HCT116 (cell line): ENCODE results near the gene SEMA6A. TPM values are rescaled to one million over a fixed set of nuclear protein-coding genes. Genes with fewer than 3 reads are reported as not detected.

Source experiments
- ATAC-seq: fragments of 200-7000 bp; cut with Tn5 transposase; 2 replicates; pipeline ENCODE4 v1.9.1; 2020; ENCODE audit warnings: mild to moderate bottlenecking, moderate library complexity
- BruUV-seq: library from RNA; stranded (reverse); fragments of 400-500 nt; replicated peaks from 2 replicates; lab custom pipeline; 2021; lab: Mats Ljungman, UMichigan
- CTCF ChIA-PET: fragments of 300-600 bp; sonication (Branson Sonifier 250); formaldehyde crosslinking; loops from one replicate; lab custom pipeline; 2021; ENCODE audit warnings: antibody characterized with exemption; lab: Charles Lee
- POLR2A ChIA-PET: fragments of 300-600, 350-600 bp; sonication (Branson Sonifier 250); formaldehyde crosslinking; loops from one replicate; lab custom pipeline; 2021; ENCODE audit warnings: antibody characterized with exemption; lab: Charles Lee
- RAD21 ChIA-PET, 2 experiments: fragments of 300-600 bp; sonication (Branson Sonifier 250); formaldehyde crosslinking; loops; one replicate each; lab custom pipeline; 2023; ENCODE audit warnings: low total read pairs in 2 of 2; ENCODE audit not compliant: uncharacterized antibody in 2 of 2, unreplicated experiment in 2 of 2, low non-redundant PET in 1 of 2; lab: Charles Lee
- DNase-seq: peaks from one replicate; pipeline ENCODE4 v3.0.0-alpha.2; 2010; ENCODE audit warnings: low read depth, low spot score
- H2AFZ ChIP-seq: fragments of 200-600 bp; shearing (Covaris generic), sonication (generic); 2 replicates; pipeline ENCODE4 v1.6.1; 2017; ENCODE audit warnings: low read depth, mixed run types, mixed read lengths, antibody characterized with exemption, low read length; ENCODE audit not compliant: poor library complexity, severe bottlenecking
- H3K27ac ChIP-seq: 2 replicates; pipeline ENCODE4 v1.5.1; 2012; ENCODE audit warnings: low read depth, low read length
- H3K27me3 ChIP-seq: fragments of 200-600 bp; sonication (generic); 2 replicates; pipeline ENCODE4 v1.6.1; 2016; ENCODE audit warnings: mixed run types, low read length, mixed read lengths; ENCODE audit not compliant: insufficient read depth
- H3K36me3 ChIP-seq, 2 experiments: fragments of 200-500 bp in 1 of 2; fragments of 200-600 bp in 1 of 2; sonication (Bioruptor generic) in 1 of 2; sonication (generic) in 1 of 2; 2 replicates each; pipeline versions ENCODE4 v1.5.1 to v1.6.1; 2014 to 2016; ENCODE audit warnings: low read length in 2 of 2, inconsistent platforms in 1 of 2, mixed read lengths in 1 of 2, mixed run types in 1 of 2; ENCODE audit not compliant: insufficient read depth in 2 of 2, control insufficient read depth in 1 of 2
- H3K4me1 ChIP-seq, 2 experiments: fragments of 200-600 bp in 1 of 2; sonication (generic) in 1 of 2; 2 replicates each; pipeline versions ENCODE4 v1.5.1 to v1.6.1; 2012 to 2017; ENCODE audit warnings: low read length in 2 of 2, inconsistent platforms in 1 of 2, mild to moderate bottlenecking in 1 of 2, mixed read lengths in 1 of 2, mixed run types in 1 of 2, moderate library complexity in 1 of 2; ENCODE audit not compliant: insufficient read depth in 2 of 2, control insufficient read depth in 1 of 2
- H3K4me2 ChIP-seq: fragments of 200-600 bp; sonication (generic); 2 replicates; pipeline ENCODE4 v1.6.1; 2017; ENCODE audit warnings: mixed run types, low read length, mixed read lengths
- H3K4me3 ChIP-seq, 2 experiments: fragments of 200-600 bp in 1 of 2; sonication (generic) in 1 of 2; replicated peaks in 1 of 2; 2 replicates each; pipeline ENCODE4 v1.5.1; 2011 to 2016; ENCODE audit warnings: low read length in 2 of 2, control low read depth in 1 of 2, low read depth in 1 of 2, mild to moderate bottlenecking in 1 of 2, mixed read lengths in 1 of 2, mixed run types in 1 of 2
- H3K79me2 ChIP-seq: fragments of 200-600 bp; sonication (generic); 2 replicates; pipeline ENCODE4 v1.6.1; 2017; ENCODE audit warnings: mild to moderate bottlenecking, mixed run types, low read length, moderate library complexity, mixed read lengths; ENCODE audit not compliant: insufficient read depth
- H3K9ac ChIP-seq: fragments of 200-600 bp; sonication (generic); 2 replicates; pipeline ENCODE4 v1.6.1; 2016; ENCODE audit warnings: low read length, mixed read lengths
- H3K9me2 ChIP-seq: fragments of 200-600 bp; sonication (generic), shearing (Covaris generic); 2 replicates; pipeline ENCODE4 v1.6.1; 2017; ENCODE audit warnings: mixed run types, mild to moderate bottlenecking, moderate library complexity; ENCODE audit not compliant: insufficient read depth
- H3K9me3 ChIP-seq, 2 experiments: fragments of 200-500 bp in 1 of 2; fragments of 200-600 bp in 1 of 2; sonication (Bioruptor generic) in 1 of 2; sonication (generic) in 1 of 2; 2 replicates each; pipeline ENCODE4 v1.6.1; 2014 to 2017; ENCODE audit warnings: low read length in 2 of 2, mixed read lengths in 2 of 2, inconsistent platforms in 1 of 2, low read depth in 1 of 2, mild to moderate bottlenecking in 1 of 2, mixed run types in 1 of 2, moderate library complexity in 1 of 2; ENCODE audit not compliant: control insufficient read depth in 1 of 2, insufficient read depth in 1 of 2
- H4K20me1 ChIP-seq: fragments of 200-600 bp; sonication (generic), shearing (Covaris generic); 2 replicates; pipeline ENCODE4 v1.6.1; 2017; ENCODE audit warnings: mixed run types, mild to moderate bottlenecking, moderate library complexity; ENCODE audit not compliant: insufficient read depth
- ATF3 ChIP-seq: IDR thresholded peaks from 2 replicates; pipeline ENCODE4 v1.6.1; 2012
- CBX3 ChIP-seq: IDR thresholded peaks from 2 replicates; pipeline ENCODE4 v1.6.1; 2012; ENCODE audit warnings: low read depth
- CEBPB ChIP-seq: IDR thresholded peaks from 2 replicates; pipeline ENCODE4 v1.6.1; 2012; ENCODE audit warnings: low read depth
- CTCF ChIP-seq, 3 experiments: fragments of 200-600 bp in 1 of 3; sonication (generic) in 1 of 3; IDR thresholded peaks in 2 of 3; conservative IDR thresholded peaks in 1 of 3; 2 replicates each; pipeline ENCODE4 v1.5.1; 2012 to 2017; ENCODE audit warnings: low read depth in 2 of 3, low read length in 2 of 3, antibody characterized with exemption in 1 of 3, borderline replicate concordance in 1 of 3, control low read depth in 1 of 3, mild to moderate bottlenecking in 1 of 3, mixed read lengths in 1 of 3, mixed run types in 1 of 3, moderate library complexity in 1 of 3; ENCODE audit not compliant: insufficient read depth in 1 of 3
- EGR1 ChIP-seq: IDR thresholded peaks from 2 replicates; pipeline ENCODE4 v1.6.1; 2012; ENCODE audit warnings: low read depth
- ELF1 ChIP-seq: IDR thresholded peaks from 2 replicates; pipeline ENCODE4 v1.6.1; 2012; ENCODE audit warnings: low read depth, borderline replicate concordance
- EZH2 ChIP-seq: fragments of 200-600 bp; sonication (generic); IDR thresholded peaks from 2 replicates; pipeline ENCODE4 v1.6.1; 2017; ENCODE audit warnings: antibody characterized with exemption, mixed run types
- EZH2phosphoT487 ChIP-seq: fragments of 200-600 bp; IDR thresholded peaks from 2 replicates; pipeline ENCODE4 v1.6.1; 2018; ENCODE audit warnings: antibody characterized with exemption, borderline replicate concordance
- FOSL1 ChIP-seq: IDR thresholded peaks from 2 replicates; pipeline ENCODE4 v1.6.1; 2012; ENCODE audit warnings: low read depth
- JUND ChIP-seq: IDR thresholded peaks from 2 replicates; pipeline ENCODE4 v1.6.1; 2012
- MAX ChIP-seq: IDR thresholded peaks from 2 replicates; pipeline ENCODE4 v1.6.1; 2012
- POLR2A ChIP-seq: IDR thresholded peaks from 2 replicates; pipeline ENCODE4 v1.7.0; 2011; ENCODE audit warnings: borderline replicate concordance; ENCODE audit not compliant: insufficient read depth, insufficient read length; ENCODE audit errors: extremely low read depth
- POLR2AphosphoS5 ChIP-seq: IDR thresholded peaks from 2 replicates; pipeline ENCODE4 v1.6.1; 2011; ENCODE audit warnings: mild to moderate bottlenecking, low read depth, low read length, moderate library complexity
- RAD21 ChIP-seq: IDR thresholded peaks from 2 replicates; pipeline ENCODE4 v1.6.1; 2012; ENCODE audit warnings: low read depth, mild to moderate bottlenecking
- SIN3A ChIP-seq: IDR thresholded peaks from 2 replicates; pipeline ENCODE4 v1.6.1; 2012; ENCODE audit warnings: low read depth
- SP1 ChIP-seq: IDR thresholded peaks from 2 replicates; pipeline ENCODE4 v1.6.1; 2012; ENCODE audit warnings: low read depth
- SRF ChIP-seq: IDR thresholded peaks from 2 replicates; pipeline ENCODE4 v1.6.1; 2012; ENCODE audit warnings: low read depth
- YY1 ChIP-seq: IDR thresholded peaks from 2 replicates; pipeline ENCODE4 v1.6.1; 2011; ENCODE audit warnings: low read length, low read depth, moderate library complexity, mild to moderate bottlenecking; ENCODE audit not compliant: insufficient replicate concordance; ENCODE audit errors: extremely low read depth
- ZBTB33 ChIP-seq: IDR thresholded peaks from 2 replicates; pipeline ENCODE4 v1.6.1; 2011; ENCODE audit warnings: mild to moderate bottlenecking, low read length, moderate library complexity; ENCODE audit not compliant: insufficient replicate concordance; ENCODE audit errors: extremely low read depth
- ZNF274 ChIP-seq: fragments of 200-500 bp; sonication (Bioruptor generic); IDR thresholded peaks from 2 replicates; pipeline ENCODE4 v1.6.1; 2014; ENCODE audit warnings: mild to moderate bottlenecking, low read depth, low read length, inconsistent platforms
- intact Hi-C: fragments of 100-400 bp; cut with micrococcal nuclease; formaldehyde crosslinking; loops from 2 replicates; pipeline ENCODE4 v1.10.0; 2022
- total RNA-seq: library from RNA; stranded (reverse); gene quantifications from one replicate; pipeline ENCODE4 v1.2.1, GENCODE V29; 2021; ENCODE audit not compliant: unreplicated experiment

The SEMA6A gene
- total RNA-seq, 1 experiment from 2014 or later, result 6.7 TPM

- intact Hi-C loops, result no loop called here
- RAD21 ChIA-PET, result no interaction called here
- no peak overlapping the region for H3K4me3 ChIP-seq
- CTCF ChIA-PET, result no interaction called here
- no peaks in the 10 kb centered on the region; a peak in 1 of 4 replicates for H3K36me3 ChIP-seq
- H3K4me1 ChIP-seq, result no peaks in the 10 kb centered on the region
- H4K20me1 ChIP-seq, result no peaks in the 10 kb centered on the region
- H3K4me2 ChIP-seq, result no peak overlapping the region
- no peak for ATAC-seq
- no peak for DNase-seq
- H3K27me3 ChIP-seq, result no peaks in the 10 kb centered on the region
- no peak overlapping the region for H2AFZ ChIP-seq
- H3K9ac ChIP-seq, result no peak overlapping the region
- POLR2A ChIA-PET, result no interaction called here
- H3K79me2 ChIP-seq, result no peaks in the 10 kb centered on the region
- H3K27ac ChIP-seq, result no peak overlapping the region
- H3K9me2 ChIP-seq, result no peaks in the 10 kb centered on the region
- peaks cover 0 to 5% of the 10 kb centered on the region in 2 experiments; a peak in 1 of 4 replicates for H3K9me3 ChIP-seq
- BruUV-seq, result no TSS peak
- TF ChIP-seq ZBTB33 (no peak), CBX3 (no peak), EGR1 (no peak), POLR2A (no peak), SIN3A (no peak), EZH2 (no peak), SP1 (no peak), EZH2phosphoT487 (no peak), FOSL1 (no peak), CEBPB (no peak), MAX (no peak), YY1 (no peak), ATF3 (no peak), CTCF (IDR thresholded peaks at IDR 0.05 in 2 of 3, conservative IDR thresholded peaks at IDR 0.05 in 1 of 3; ENCODE audit: borderline replicate concordance in 1 of 3, insufficient read depth in 1 of 3, low read depth in 2 of 3, low read length in 2 of 3) (no peak), SRF (no peak), RAD21 (no peak), ZNF274 (no peak), POLR2AphosphoS5 (no peak), ELF1 (no peak), JUND (no peak)
Observed at GRCh38 chr5:116473706-116474105, 100.9 kb downstream of the SEMA6A start.
